DMS 273 treated with DMSO at 0.1 percent for 48 hours (cell line): Measurements from ENCODE around the gene MSLN.
A peak's percentile ranks its signal among the peaks of the same experiment; 100 is the strongest.

Source experiments
- DNase-seq: peaks from one replicate; lab custom pipeline; 2025; lab: John Stamatoyannopoulos, UW

The MSLN gene

GRCh38 chr16:807347-808084 is 47.0 kb downstream of the MSLN start:
- peak; percentile 49 for DNase-seq

GRCh38 chr16:808085-808386 is 47.5 kb downstream of the MSLN start:
- DNase-seq, result no peak

GRCh38 chr16:813204-813915 is 52.8 kb downstream of the MSLN start:
- DNase-seq, result no peak

- no peak for DNase-seq
These were observed 53.4 kb downstream of the MSLN start for GRCh38 chr16:813916-814412.

GRCh38 chr16:814974-815373 is 54.4 kb downstream of the MSLN start:
- no peak for DNase-seq

GRCh38 chr16:815861-816260 is 55.3 kb downstream of the MSLN start:
- DNase-seq, result no peak

- peak; percentile 14 for DNase-seq
These were observed 56.7 kb downstream of the MSLN start for GRCh38 chr16:817001-817906.

- no peak for DNase-seq
These were observed 57.6 kb downstream of the MSLN start for GRCh38 chr16:818132-818531.
